Measurements from ENCODE around the gene MS4A2.

MS4A2 gene

DNA sequence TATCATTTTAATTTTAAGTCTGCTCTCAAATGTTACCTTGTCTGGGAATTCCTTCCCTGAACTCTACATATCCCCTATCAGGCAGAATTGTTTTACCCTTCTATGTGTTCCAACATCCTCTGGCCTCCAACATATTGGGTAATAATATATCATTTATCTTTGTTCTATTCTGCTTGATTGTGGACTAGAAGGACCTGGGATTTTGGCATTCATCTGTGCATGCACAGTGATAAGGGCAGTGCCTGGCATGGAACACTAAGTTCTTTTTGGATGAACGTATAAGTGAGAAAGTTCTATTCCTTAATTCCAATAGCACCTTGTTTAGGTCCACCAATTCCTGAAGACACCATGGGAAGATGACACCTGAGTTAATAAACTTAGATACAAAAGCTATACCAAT is 1.2 kb upstream of the MS4A2 start:
- no peaks in the 10 kb centered on the region for H3K9me3 ChIP-seq (ENCODE audit: insufficient read depth, low read depth, low read length)
- no peak overlapping the region for H3K4me2 ChIP-seq (ENCODE audit: low read depth, low read length, poor library complexity, severe bottlenecking)
- H3K9me2 ChIP-seq (replicated peaks; ENCODE audit: low read depth, low read length) = no peaks in the 10 kb centered on the region
- TF ChIP-seq EZH2phosphoT487 (IDR thresholded peaks at IDR 0.05; ENCODE audit: borderline replicate concordance) = no peak
- no peaks in the 10 kb centered on the region for H3K79me2 ChIP-seq (ENCODE audit: insufficient read depth, low read length)
- H3F3A ChIP-seq (ENCODE audit: low read depth) = no peaks in the 10 kb centered on the region
- no peak overlapping the region for H3K9ac ChIP-seq (ENCODE audit: low read depth, low read length, poor library complexity, severe bottlenecking)
- no peak overlapping the region for H2AFZ ChIP-seq (ENCODE audit: low read length)
- H4K20me1 ChIP-seq (ENCODE audit: insufficient read depth, low read length, poor library complexity, severe bottlenecking) = no peaks in the 10 kb centered on the region
- H3K4me1 ChIP-seq (ENCODE audit: insufficient read depth, low read length, poor library complexity, severe bottlenecking) = peaks cover 4% of the 10 kb centered on the region
- H3K4me3 ChIP-seq (ENCODE audit: low read length, poor library complexity, severe bottlenecking) = no peak overlapping the region
- no peaks in the 10 kb centered on the region for H3K36me3 ChIP-seq (ENCODE audit: insufficient read depth, low read length)
- H3K27me3 ChIP-seq (ENCODE audit: insufficient read depth, low read length, poor library complexity, severe bottlenecking) = no peaks in the 10 kb centered on the region

DNA sequence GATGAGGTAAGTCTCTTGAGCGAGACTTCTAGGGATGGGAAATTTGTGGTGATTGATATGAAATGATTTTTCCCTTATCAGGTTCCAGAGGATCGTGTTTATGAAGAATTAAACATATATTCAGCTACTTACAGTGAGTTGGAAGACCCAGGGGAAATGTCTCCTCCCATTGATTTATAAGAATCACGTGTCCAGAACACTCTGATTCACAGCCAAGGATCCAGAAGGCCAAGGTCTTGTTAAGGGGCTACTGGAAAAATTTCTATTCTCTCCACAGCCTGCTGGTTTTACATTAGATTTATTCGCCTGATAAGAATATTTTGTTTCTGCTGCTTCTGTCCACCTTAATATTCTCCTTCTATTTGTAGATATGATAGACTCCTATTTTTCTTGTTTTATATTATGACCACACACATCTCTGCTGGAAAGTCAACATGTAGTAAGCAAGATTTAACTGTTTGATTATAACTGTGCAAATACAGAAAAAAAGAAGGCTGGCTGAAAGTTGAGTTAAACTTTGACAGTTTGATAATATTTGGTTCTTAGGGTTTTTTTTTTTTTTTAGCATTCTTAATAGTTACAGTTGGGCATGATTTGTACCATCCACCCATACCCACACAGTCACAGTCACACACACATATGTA is 7.1 kb downstream of the MS4A2 start:
- H3K36me3 ChIP-seq (ENCODE audit: insufficient read depth, low read length) = no peaks in the 10 kb centered on the region
- no peaks in the 10 kb centered on the region for H3K9me3 ChIP-seq (ENCODE audit: insufficient read depth, low read depth, low read length)
- no peaks in the 10 kb centered on the region for H3K79me2 ChIP-seq (ENCODE audit: insufficient read depth, low read length)
- no peak overlapping the region for H3K4me2 ChIP-seq (ENCODE audit: low read depth, low read length, poor library complexity, severe bottlenecking)
- H3K9me2 ChIP-seq (replicated peaks; ENCODE audit: low read depth, low read length) = no peaks in the 10 kb centered on the region
- H3K9ac ChIP-seq (ENCODE audit: low read depth, low read length, poor library complexity, severe bottlenecking) = no peak overlapping the region
- H3K4me1 ChIP-seq (ENCODE audit: insufficient read depth, low read length, poor library complexity, severe bottlenecking) = peaks cover 6% of the 10 kb centered on the region
- no peaks in the 10 kb centered on the region for H4K20me1 ChIP-seq (ENCODE audit: insufficient read depth, low read length, poor library complexity, severe bottlenecking)
- H3F3A ChIP-seq (ENCODE audit: low read depth) = no peaks in the 10 kb centered on the region; the same call in 1 of the 2 replicates
- H3K27me3 ChIP-seq (ENCODE audit: insufficient read depth, low read length, poor library complexity, severe bottlenecking) = no peaks in the 10 kb centered on the region
- H3K4me3 ChIP-seq (ENCODE audit: low read length, poor library complexity, severe bottlenecking) = no peak overlapping the region
- no peak overlapping the region for H2AFZ ChIP-seq (ENCODE audit: low read length)
- TF ChIP-seq EZH2phosphoT487 (IDR thresholded peaks at IDR 0.05; ENCODE audit: borderline replicate concordance) = no peak
- TF ChIP-seq, protein P1, sequence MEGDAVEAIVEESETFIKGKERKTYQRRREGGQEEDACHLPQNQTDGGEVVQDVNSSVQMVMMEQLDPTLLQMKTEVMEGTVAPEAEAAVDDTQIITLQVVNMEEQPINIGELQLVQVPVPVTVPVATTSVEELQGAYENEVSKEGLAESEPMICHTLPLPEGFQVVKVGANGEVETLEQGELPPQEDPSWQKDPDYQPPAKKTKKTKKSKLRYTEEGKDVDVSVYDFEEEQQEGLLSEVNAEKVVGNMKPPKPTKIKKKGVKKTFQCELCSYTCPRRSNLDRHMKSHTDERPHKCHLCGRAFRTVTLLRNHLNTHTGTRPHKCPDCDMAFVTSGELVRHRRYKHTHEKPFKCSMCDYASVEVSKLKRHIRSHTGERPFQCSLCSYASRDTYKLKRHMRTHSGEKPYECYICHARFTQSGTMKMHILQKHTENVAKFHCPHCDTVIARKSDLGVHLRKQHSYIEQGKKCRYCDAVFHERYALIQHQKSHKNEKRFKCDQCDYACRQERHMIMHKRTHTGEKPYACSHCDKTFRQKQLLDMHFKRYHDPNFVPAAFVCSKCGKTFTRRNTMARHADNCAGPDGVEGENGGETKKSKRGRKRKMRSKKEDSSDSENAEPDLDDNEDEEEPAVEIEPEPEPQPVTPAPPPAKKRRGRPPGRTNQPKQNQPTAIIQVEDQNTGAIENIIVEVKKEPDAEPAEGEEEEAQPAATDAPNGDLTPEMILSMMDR (conservative IDR thresholded peaks at IDR 0.05; ENCODE audit: low read length) = no peak

DNA sequence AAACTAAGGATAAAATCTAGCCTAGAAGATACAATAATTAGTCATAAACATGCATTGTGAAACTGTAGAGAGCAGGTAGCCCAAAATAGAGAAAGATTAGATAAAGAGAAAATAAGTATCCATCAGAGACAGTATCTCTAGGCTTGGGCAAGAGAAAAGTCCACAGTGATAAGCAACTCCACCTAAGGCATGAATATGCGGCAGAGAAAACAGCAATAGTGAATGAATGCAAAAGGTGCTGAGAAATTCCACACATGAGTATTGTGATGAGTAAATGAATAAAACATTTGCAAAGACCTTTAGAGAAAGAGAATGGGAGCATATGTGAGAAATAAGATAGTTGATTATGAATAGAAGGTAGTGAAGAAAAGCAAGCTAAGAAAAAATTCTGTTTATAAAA is 8.7 kb downstream of the MS4A2 start:
- H3K4me3 ChIP-seq (ENCODE audit: low read length, poor library complexity, severe bottlenecking) = no peak overlapping the region
- H3K9me2 ChIP-seq (replicated peaks; ENCODE audit: low read depth, low read length) = no peaks in the 10 kb centered on the region

More for the DNA sequence above, 8.7 kb downstream of the MS4A2 start:
- TF ChIP-seq, protein P1 (conservative IDR thresholded peaks at IDR 0.05; ENCODE audit: low read length) = no peak
- no peak for TF ChIP-seq EZH2phosphoT487 (IDR thresholded peaks at IDR 0.05; ENCODE audit: borderline replicate concordance)
- H3K9me3 ChIP-seq (ENCODE audit: insufficient read depth, low read depth, low read length) = no peaks in the 10 kb centered on the region
- no peaks in the 10 kb centered on the region for H3K79me2 ChIP-seq (ENCODE audit: insufficient read depth, low read length)
- H2AFZ ChIP-seq (ENCODE audit: low read length) = no peak overlapping the region
- no peaks in the 10 kb centered on the region; the same call in 1 of the 2 replicates for H3F3A ChIP-seq (ENCODE audit: low read depth)
- peaks cover 13% of the 10 kb centered on the region for H3K4me1 ChIP-seq (ENCODE audit: insufficient read depth, low read length, poor library complexity, severe bottlenecking)
- H3K4me2 ChIP-seq (ENCODE audit: low read depth, low read length, poor library complexity, severe bottlenecking) = no peak overlapping the region
- no peaks in the 10 kb centered on the region for H4K20me1 ChIP-seq (ENCODE audit: insufficient read depth, low read length, poor library complexity, severe bottlenecking)
- H3K36me3 ChIP-seq (ENCODE audit: insufficient read depth, low read length) = no peaks in the 10 kb centered on the region
- H3K9ac ChIP-seq (ENCODE audit: low read depth, low read length, poor library complexity, severe bottlenecking) = no peak overlapping the region
- no peaks in the 10 kb centered on the region for H3K27me3 ChIP-seq (ENCODE audit: insufficient read depth, low read length, poor library complexity, severe bottlenecking)
